Measurements from ENCODE around the gene RAB3D. TPM values are rescaled to one million over a fixed set of nuclear protein-coding genes. Genes with fewer than 3 reads are reported as not detected.

Gene RAB3D
- polyA plus RNA-seq, 1 experiment, result 12.0 TPM

DNA sequence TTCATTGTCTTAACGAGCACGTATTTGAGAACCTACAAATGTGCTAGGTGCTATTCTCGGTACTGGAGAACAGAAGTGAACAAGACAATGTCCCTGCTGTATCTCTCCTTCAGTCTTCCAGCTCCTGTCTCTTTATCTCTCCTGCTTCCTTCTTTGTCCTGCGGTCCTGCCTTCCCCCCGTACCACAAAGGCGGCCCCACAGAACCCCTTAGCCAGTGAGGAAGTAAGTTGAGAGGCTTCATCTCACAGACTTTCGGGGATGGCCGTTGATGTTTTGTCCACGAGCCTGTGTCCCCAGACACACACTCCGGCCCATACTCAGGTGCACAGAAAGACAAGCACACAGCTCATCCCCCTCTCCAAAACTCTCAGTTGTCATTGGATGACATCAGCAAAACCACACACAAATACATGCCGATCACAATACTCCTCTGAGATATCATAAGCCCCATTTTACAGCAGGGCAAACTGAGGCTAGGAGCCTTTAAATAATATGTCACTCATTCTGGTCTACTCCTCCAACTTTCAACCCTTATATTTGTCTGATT is 34.5 kb upstream of the RAB3D start:
- no peak for DNase-seq (ENCODE audit: low read depth)
- H3K36me3 ChIP-seq (ENCODE audit: control insufficient read depth, insufficient read depth, low read length), result no peaks in the 10 kb centered on the region
- CTCF ChIA-PET, result interaction anchor here (0.6 to 2.8 kb wide), 4 partner anchors 10 to 109 kb away, joined by 3 to 19 read pairs (median 10); partner anchors contain the start of gene EPOR
- no peaks in the 10 kb centered on the region for H3K27me3 ChIP-seq (ENCODE audit: control insufficient read depth, insufficient read depth, low read length)
- peak overlapping the region; percentile 63 for H3K4me3 ChIP-seq (ENCODE audit: low read depth, low read length)
- TF ChIP-seq, protein P1, sequence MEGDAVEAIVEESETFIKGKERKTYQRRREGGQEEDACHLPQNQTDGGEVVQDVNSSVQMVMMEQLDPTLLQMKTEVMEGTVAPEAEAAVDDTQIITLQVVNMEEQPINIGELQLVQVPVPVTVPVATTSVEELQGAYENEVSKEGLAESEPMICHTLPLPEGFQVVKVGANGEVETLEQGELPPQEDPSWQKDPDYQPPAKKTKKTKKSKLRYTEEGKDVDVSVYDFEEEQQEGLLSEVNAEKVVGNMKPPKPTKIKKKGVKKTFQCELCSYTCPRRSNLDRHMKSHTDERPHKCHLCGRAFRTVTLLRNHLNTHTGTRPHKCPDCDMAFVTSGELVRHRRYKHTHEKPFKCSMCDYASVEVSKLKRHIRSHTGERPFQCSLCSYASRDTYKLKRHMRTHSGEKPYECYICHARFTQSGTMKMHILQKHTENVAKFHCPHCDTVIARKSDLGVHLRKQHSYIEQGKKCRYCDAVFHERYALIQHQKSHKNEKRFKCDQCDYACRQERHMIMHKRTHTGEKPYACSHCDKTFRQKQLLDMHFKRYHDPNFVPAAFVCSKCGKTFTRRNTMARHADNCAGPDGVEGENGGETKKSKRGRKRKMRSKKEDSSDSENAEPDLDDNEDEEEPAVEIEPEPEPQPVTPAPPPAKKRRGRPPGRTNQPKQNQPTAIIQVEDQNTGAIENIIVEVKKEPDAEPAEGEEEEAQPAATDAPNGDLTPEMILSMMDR (IDR thresholded peaks at IDR 0.05; ENCODE audit: insufficient read depth, low read depth, low read length), result no peak
- POLR2A ChIA-PET, result no interaction called here

DNA sequence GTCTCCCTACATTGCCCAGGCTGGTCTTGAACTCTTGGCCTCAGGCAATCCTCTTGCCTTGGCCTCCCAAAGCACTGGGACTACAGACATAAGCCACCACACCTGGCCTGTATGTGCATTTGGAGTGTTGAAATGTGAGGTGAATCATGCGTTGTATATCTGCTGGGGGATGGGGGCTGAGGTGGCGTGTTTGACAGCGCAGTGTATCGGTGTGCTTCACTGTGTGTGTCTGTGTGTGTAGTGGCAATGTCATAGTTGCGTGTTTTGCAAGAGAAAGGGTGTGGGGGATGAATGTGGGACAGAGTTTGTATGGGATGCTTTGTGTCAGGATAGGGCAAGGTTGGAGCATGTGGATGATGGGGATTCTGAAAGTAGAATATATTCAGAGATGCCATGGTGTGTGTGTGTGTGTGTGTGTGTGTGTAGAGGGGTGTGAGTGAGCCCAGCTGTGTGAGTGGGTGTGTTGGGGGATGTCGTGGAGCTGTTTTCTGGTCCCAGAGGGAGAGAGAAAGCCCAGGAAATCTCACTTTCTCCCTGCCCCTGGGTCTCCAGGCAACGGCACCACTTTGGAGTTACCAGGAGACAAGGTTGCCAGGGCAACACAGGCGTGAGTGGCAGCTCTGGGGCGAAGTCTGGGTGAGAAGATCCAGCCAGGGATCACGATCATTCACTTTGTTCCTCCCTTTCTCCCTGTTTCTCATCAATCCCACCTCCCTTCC is 33.9 kb upstream of the RAB3D start:
- ChIA-PET CTCF (interaction anchor here (0.6 to 2.8 kb wide), 3 partner anchors 79 to 109 kb away, joined by 3 to 19 read pairs (median 14); no protein-coding TSS in a partner anchor), POLR2A (no interaction called here)
- Histone ChIP-seq H3K4me3 (ENCODE audit: low read depth, low read length) (no peak overlapping the region), H3K27me3 (ENCODE audit: control insufficient read depth, insufficient read depth, low read length) (no peaks in the 10 kb centered on the region), H3K36me3 (ENCODE audit: control insufficient read depth, insufficient read depth, low read length) (no peaks in the 10 kb centered on the region)
- DNase-seq (ENCODE audit: low read depth), result no peak
- TF ChIP-seq, protein P1 (IDR thresholded peaks at IDR 0.05; ENCODE audit: insufficient read depth, low read depth, low read length), result no peak

DNA sequence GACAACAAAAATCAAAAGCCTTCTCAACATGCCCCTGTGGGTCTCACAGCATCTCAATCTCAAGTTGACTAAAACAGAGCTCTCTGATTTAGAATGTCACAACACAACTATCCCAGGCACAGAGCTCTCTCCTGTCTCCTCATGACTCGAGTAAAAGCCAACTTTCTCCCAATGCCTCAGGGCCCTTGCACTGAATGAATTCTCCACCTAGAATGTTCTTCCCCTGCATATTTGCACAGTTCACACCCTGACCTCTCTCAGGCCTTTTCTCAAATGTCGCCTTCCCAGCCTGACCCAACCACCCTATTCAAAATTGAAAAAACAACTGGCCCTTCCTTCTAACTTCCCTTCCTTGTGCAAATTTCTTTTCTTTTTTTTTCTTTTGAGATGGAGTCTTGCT is 31.3 kb upstream of the RAB3D start:
- no peaks in the 10 kb centered on the region for H3K27me3 ChIP-seq (ENCODE audit: control insufficient read depth, insufficient read depth, low read length)
- DNase-seq (ENCODE audit: low read depth), result no peak
- H3K36me3 ChIP-seq (ENCODE audit: control insufficient read depth, insufficient read depth, low read length), result no peaks in the 10 kb centered on the region
- ChIA-PET POLR2A (no interaction called here), CTCF (no interaction called here)
- TF ChIP-seq, protein P1 (IDR thresholded peaks at IDR 0.05; ENCODE audit: insufficient read depth, low read depth, low read length), result no peak
- H3K4me3 ChIP-seq (ENCODE audit: low read depth, low read length), result no peak overlapping the region

DNA sequence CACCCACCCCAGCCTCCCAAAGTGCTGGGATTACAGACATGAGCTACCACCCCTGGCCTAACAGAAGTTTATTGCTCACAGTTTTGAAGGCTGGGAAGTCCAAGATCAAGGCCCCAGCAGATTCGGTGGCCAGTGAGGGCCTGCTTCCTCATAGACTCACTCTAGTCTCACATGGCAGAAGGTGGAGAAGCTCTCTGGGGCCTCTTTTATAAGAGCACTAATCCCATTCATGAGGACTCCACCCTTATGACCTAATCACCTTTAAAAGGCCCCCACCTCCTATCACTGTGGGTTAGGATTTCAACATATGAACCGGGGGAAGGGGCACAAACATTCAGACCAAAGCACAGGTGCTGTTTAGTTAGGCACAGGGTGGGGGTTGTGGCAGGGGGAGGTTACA is 28.1 kb upstream of the RAB3D start:
- ChIA-PET POLR2A (no interaction called here), CTCF (interaction anchor here (1.2 kb wide), 1 partner anchor 10 kb away, joined by 3 read pairs; no protein-coding TSS in a partner anchor)
- H3K4me3 ChIP-seq (ENCODE audit: low read depth, low read length), result no peak overlapping the region
- TF ChIP-seq, protein P1 (IDR thresholded peaks at IDR 0.05; ENCODE audit: insufficient read depth, low read depth, low read length), result no peak
- DNase-seq (ENCODE audit: low read depth), result no peak
- no peaks in the 10 kb centered on the region for H3K27me3 ChIP-seq (ENCODE audit: control insufficient read depth, insufficient read depth, low read length)
- peaks cover 11% of the 10 kb centered on the region; the same call in 1 of the 2 replicates for H3K36me3 ChIP-seq (ENCODE audit: control insufficient read depth, insufficient read depth, low read length)

DNA sequence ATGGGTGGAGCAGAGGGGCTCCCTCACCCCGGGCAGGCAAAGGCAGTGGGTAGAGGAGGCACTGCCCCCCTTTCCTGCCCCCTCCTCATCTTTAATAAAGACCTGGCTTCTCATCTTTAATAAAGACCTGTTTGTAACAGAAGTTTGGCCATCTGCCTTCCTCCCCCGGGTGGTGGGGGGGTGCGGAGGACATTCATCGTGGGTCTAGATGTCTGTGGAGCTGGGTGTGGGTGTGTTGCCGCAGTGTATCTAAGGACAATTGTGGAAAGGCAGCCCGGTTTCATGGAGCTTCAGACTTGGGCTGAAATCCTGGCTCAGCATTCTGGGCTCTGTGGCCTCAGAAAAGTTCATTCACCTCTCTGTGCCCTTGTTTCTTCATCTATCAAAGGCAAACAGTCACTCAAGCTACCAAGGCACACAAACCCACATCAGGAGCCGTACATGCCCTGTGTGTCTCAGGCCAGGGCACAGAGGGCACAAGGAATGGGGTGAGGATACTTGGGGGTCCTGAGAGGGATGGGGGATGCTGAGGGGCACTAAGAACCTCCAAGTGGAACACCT is 26.2 kb upstream of the RAB3D start:
- ChIA-PET POLR2A (no interaction called here), CTCF (interaction anchor here (0.7 to 1.4 kb wide), 3 partner anchors 17 to 72 kb away, joined by 3 to 4 read pairs (median 3); no protein-coding TSS in a partner anchor)
- DNase-seq (ENCODE audit: low read depth), result no peak
- Histone ChIP-seq H3K27me3 (ENCODE audit: control insufficient read depth, insufficient read depth, low read length) (no peaks in the 10 kb centered on the region), H3K36me3 (ENCODE audit: control insufficient read depth, insufficient read depth, low read length) (peaks cover 23% of the 10 kb centered on the region), H3K4me3 (ENCODE audit: low read depth, low read length) (no peak overlapping the region)
- TF ChIP-seq, protein P1 (IDR thresholded peaks at IDR 0.05; ENCODE audit: insufficient read depth, low read depth, low read length), result no peak

Measured in BJ (cell line).